K562 (cell line): ENCODE data around the gene GCGR. TPM values are rescaled to one million over a fixed set of nuclear protein-coding genes. Genes with fewer than 3 reads are reported as not detected.

Source experiments
- CBFA2T2 ChIP-seq: fragments of 450-650 bp; conservative IDR thresholded peaks from 2 replicates; pipeline ENCODE4 v1.6.1; 2017; ENCODE audit warnings: mild to moderate bottlenecking
- CHCHD3 ChIP-seq: fragments of 250-450 bp; sonication (Bioruptor Pico); IDR thresholded peaks from 2 replicates; pipeline ENCODE4 v2.1.2; 2022; ENCODE audit warnings: mild to moderate bottlenecking
- CREBBP ChIP-seq: IDR thresholded peaks from one replicate; pipeline ENCODE4 v1.6.1; 2012; ENCODE audit warnings: low read depth, mild to moderate bottlenecking, control low read depth, inconsistent platforms, low read length
- E2F4 ChIP-seq: sonication (generic); formaldehyde crosslinking; IDR thresholded peaks from 2 replicates; pipeline ENCODE4 v1.8.0; 2022; ENCODE audit warnings: mild to moderate bottlenecking, low read depth, missing genetic modification reagents
- EGR1 ChIP-seq: fragments of 450-650 bp; conservative IDR thresholded peaks from 2 replicates; pipeline ENCODE4 v1.6.1; 2017; ENCODE audit warnings: mild to moderate bottlenecking
- ELF4 ChIP-seq: fragments of 450-650 bp; formaldehyde crosslinking; IDR thresholded peaks from 2 replicates; pipeline ENCODE4 v1.4.0; 2022; ENCODE audit warnings: missing genetic modification characterization
- ID3 ChIP-seq, 2 experiments: fragments of 250-450 bp in 1 of 2; fragments of 450-650 bp in 1 of 2; sonication (Bioruptor Pico) in 1 of 2; IDR thresholded peaks; 2 replicates each; pipeline versions ENCODE4 v1.6.1 to v1.8.0; 2016 to 2021; ENCODE audit warnings: mild to moderate bottlenecking in 2 of 2, moderate library complexity in 2 of 2, missing compliant biosample characterization in 1 of 2, missing genetic modification characterization in 1 of 2
- MTA2 ChIP-seq: fragments of 450-650 bp; IDR thresholded peaks from 2 replicates; pipeline ENCODE4 v1.6.1; 2016; ENCODE audit warnings: low read depth
- NFIC ChIP-seq: fragments of 450-650 bp; IDR thresholded peaks from 2 replicates; pipeline ENCODE4 v1.6.1; 2017; ENCODE audit warnings: mild to moderate bottlenecking, inconsistent platforms
- RUNX1 ChIP-seq: sonication (generic); IDR thresholded peaks from 2 replicates; pipeline ENCODE4 v1.6.1; 2016; ENCODE audit warnings: antibody characterized with exemption, low read depth
- SETDB1 ChIP-seq: IDR thresholded peaks from one replicate; pipeline ENCODE4 v1.6.1; 2012; ENCODE audit warnings: low read length, control low read depth, inconsistent platforms
- SMAD2 ChIP-seq: fragments of 150-350 bp; IDR thresholded peaks from 2 replicates; pipeline ENCODE4 v1.6.1; 2014; ENCODE audit warnings: low read depth, mild to moderate bottlenecking, low read length
- SUPT5H ChIP-seq: fragments of 450-650 bp; IDR thresholded peaks from 2 replicates; pipeline ENCODE4 v1.6.1; 2016
- TRIM24 ChIP-seq, 2 experiments: fragments of 450-650 bp; IDR thresholded peaks; 2 replicates each; pipeline ENCODE4 v1.6.1; 2016
- ZBTB17 ChIP-seq: fragments of 450-650 bp; formaldehyde crosslinking; IDR thresholded peaks from 2 replicates; pipeline ENCODE4 v1.4.0; 2020; ENCODE audit warnings: mild to moderate bottlenecking
- ZC3H4 ChIP-seq: sonication (generic); formaldehyde crosslinking; IDR thresholded peaks from 2 replicates; pipeline ENCODE4 v1.9.0; 2021; ENCODE audit warnings: missing genetic modification reagents, borderline replicate concordance
- ZNF445 ChIP-seq: fragments of 250-450 bp; sonication (Bioruptor Pico); IDR thresholded peaks from 2 replicates; pipeline ENCODE4 v1.4.0; 2020; ENCODE audit warnings: low read depth, mild to moderate bottlenecking, moderate library complexity
- polyA plus RNA-seq, 8 experiments: library from polyadenylated mRNA; depleted of rRNA in 4 of 8; stranded (reverse) in 5 of 8; unstranded in 3 of 8; fragments of >200 nt; fragmentation: Nextera tagmentation in 2 of 8; fragmentation: Illumina TruSeq in 1 of 8; extraction: Ambion mirVana in 2 of 8; extraction: Trizol in 1 of 8; gene quantifications; 2 replicates each; pipeline versions ENCODE4 v1.2.1 to v1.2.3, GENCODE V29; 2011 to 2014; ENCODE audit warnings: inconsistent platforms in 1 of 8, missing spikeins in 1 of 8
- total RNA-seq, 7 experiments: library from RNA; depleted of rRNA in 6 of 7; stranded (reverse); fragments of >200 nt in 6 of 7; fragmentation: Illumina TruSeq in 2 of 7; extraction: Trizol in 2 of 7; gene quantifications; 2 replicates each; pipeline versions ENCODE4 v1.2.1 to v1.2.3, GENCODE V29; 2011 to 2021; ENCODE audit warnings: low replicate concordance in 1 of 7
- TF ChIP-seq, protein P1 (sequence below): IDR thresholded peaks from 3 replicates; pipeline ENCODE4 v1.6.1; 2011; ENCODE audit warnings: borderline replicate concordance, mild to moderate bottlenecking; ENCODE audit not compliant: insufficient read length, insufficient read depth
- TF ChIP-seq, protein P2 (sequence below): IDR thresholded peaks from 2 replicates; pipeline ENCODE4 v1.6.1; 2016; ENCODE audit warnings: missing genetic modification characterization, missing compliant biosample characterization
- TF ChIP-seq, protein P3 (sequence below): fragments of 450-650 bp; IDR thresholded peaks from 2 replicates; pipeline ENCODE4 v1.6.1; 2016; ENCODE audit warnings: borderline replicate concordance

The GCGR gene
- total and polyA plus RNA-seq, 9 of the 15 experiments (the other 6 are each of a cell fraction or from before 2014, with no cell fraction given) = not detected

DNA sequence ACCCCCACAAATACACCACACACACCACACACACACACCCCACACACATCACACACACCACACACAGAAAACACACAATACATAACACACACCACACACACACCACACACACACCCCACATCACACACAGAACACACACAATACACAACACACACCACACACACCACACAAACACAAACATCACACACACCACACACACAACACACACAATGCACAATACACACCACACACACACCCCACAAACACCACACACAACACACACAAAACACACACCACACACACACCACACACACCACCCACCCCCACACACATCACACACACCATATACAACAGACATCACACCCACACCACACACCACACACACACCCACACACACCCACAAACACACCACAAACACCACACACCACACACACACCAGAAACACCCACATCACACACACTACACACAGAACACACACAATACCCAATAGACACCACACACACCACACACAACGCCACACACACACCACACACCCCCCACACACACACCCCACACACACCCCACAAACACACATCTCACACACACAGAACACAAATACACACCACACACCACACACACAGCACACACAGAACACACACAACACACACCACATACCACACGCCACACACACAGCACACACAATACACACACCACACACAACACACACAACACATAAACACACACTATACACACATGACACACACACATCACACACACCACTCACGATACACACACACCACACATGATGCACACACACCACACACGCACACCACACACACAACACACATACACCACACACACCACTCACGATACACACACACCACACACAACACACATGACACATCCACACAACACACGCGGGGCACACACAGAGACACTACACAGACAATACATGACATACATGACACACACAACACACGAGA is 11.0 kb upstream of the GCGR start (continued):
- TF ChIP-seq RUNX1 (no peak), CHCHD3 (CRISPR knock-in tag) (no peak), ZNF445 (CRISPR knock-in tag) (no peak), SUPT5H (no peak), TRIM24 (IDR thresholded peaks at IDR 0.05) (peak in 1 of 2 experiments; percentile 76; a peak in 2 of 4 replicates), MTA2 (0 out of 2 replicates have a peak, but pooled peaks have one; percentile 3), EGR1 (peak; percentile 53; the same call in 1 of the 2 replicates), NFIC (peak; percentile 16; the same call in 1 of the 2 replicates), ZC3H4 (CRISPR knock-in tag) (0 out of 2 replicates have a peak, but pooled peaks have one; percentile 58), CREBBP (peak; percentile 2), SMAD2 (no peak), E2F4 (no peak), ZBTB17 (CRISPR knock-in tag) (no peak), SETDB1 (no peak), ELF4 (peak; percentile 73), CBFA2T2 (0 out of 2 replicates have a peak, but pooled peaks have one; percentile 2), ID3 (CRISPR knock-in tag; IDR thresholded peaks at IDR 0.05) (no peak), ID3 (tag; IDR thresholded peaks at IDR 0.05) (no peak)
- TF ChIP-seq, protein P1, sequence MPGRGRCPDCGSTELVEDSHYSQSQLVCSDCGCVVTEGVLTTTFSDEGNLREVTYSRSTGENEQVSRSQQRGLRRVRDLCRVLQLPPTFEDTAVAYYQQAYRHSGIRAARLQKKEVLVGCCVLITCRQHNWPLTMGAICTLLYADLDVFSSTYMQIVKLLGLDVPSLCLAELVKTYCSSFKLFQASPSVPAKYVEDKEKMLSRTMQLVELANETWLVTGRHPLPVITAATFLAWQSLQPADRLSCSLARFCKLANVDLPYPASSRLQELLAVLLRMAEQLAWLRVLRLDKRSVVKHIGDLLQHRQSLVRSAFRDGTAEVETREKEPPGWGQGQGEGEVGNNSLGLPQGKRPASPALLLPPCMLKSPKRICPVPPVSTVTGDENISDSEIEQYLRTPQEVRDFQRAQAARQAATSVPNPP = no peak
- TF ChIP-seq, protein P2, sequence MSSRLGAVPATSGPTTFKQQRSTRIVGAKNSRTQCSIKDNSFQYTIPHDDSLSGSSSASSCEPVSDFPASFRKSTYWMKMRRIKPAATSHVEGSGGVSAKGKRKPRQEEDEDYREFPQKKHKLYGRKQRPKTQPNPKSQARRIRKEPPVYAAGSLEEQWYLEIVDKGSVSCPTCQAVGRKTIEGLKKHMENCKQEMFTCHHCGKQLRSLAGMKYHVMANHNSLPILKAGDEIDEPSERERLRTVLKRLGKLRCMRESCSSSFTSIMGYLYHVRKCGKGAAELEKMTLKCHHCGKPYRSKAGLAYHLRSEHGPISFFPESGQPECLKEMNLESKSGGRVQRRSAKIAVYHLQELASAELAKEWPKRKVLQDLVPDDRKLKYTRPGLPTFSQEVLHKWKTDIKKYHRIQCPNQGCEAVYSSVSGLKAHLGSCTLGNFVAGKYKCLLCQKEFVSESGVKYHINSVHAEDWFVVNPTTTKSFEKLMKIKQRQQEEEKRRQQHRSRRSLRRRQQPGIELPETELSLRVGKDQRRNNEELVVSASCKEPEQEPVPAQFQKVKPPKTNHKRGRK = no peak
- TF ChIP-seq, protein P3, sequence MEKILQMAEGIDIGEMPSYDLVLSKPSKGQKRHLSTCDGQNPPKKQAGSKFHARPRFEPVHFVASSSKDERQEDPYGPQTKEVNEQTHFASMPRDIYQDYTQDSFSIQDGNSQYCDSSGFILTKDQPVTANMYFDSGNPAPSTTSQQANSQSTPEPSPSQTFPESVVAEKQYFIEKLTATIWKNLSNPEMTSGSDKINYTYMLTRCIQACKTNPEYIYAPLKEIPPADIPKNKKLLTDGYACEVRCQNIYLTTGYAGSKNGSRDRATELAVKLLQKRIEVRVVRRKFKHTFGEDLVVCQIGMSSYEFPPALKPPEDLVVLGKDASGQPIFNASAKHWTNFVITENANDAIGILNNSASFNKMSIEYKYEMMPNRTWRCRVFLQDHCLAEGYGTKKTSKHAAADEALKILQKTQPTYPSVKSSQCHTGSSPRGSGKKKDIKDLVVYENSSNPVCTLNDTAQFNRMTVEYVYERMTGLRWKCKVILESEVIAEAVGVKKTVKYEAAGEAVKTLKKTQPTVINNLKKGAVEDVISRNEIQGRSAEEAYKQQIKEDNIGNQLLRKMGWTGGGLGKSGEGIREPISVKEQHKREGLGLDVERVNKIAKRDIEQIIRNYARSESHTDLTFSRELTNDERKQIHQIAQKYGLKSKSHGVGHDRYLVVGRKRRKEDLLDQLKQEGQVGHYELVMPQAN = peak; percentile 51; the same call in 1 of the 2 replicates
